B cell (primary cell): ENCODE measurements around the gene CD226.

ENCODE experiments used
- CTCF ChIP-seq: fragments of 200-600 bp; IDR thresholded peaks from one replicate; pipeline ENCODE4 v1.8.0; 2022; ENCODE audit warnings: antibody characterized with exemption, mild to moderate bottlenecking
- EZH2 ChIP-seq: IDR thresholded peaks from 2 replicates; pipeline ENCODE4 v1.6.1; 2012; ENCODE audit warnings: borderline replicate concordance, low read depth, mild to moderate bottlenecking, moderate library complexity, low read length; ENCODE audit not compliant: insufficient read depth, poor library complexity, severe bottlenecking

- no peak for TF ChIP-seq CTCF
- no peak for TF ChIP-seq EZH2
Measured at GRCh38 chr18:69969491-69969890, 21.8 kb upstream of the CD226 start.
